Neural cell (in vitro differentiated cells): ENCODE results near the gene ENPEP. TPM values are rescaled to one million over a fixed set of nuclear protein-coding genes. Genes with fewer than 3 reads are reported as not detected.
"Not testable (repeated sequence)": the region's sequence is repeated elsewhere in the genome, so short reads cannot be mapped to it uniquely, and the experiment has no call there.

Source experiments
- H2AFZ ChIP-seq: fragments of 200-600, 300-800 bp; sonication (generic), shearing (Covaris generic); 2 replicates; pipeline ENCODE4 v1.6.0; 2014; ENCODE audit warnings: low read depth, mild to moderate bottlenecking, antibody characterized with exemption, low read length, moderate library complexity
- H3F3A ChIP-seq: fragments of 200-600 bp; shearing (Covaris generic); 2 replicates; pipeline ENCODE4 v1.6.1; 2016; ENCODE audit warnings: mild to moderate bottlenecking, moderate library complexity, mixed read lengths, antibody characterized with exemption, low read length; ENCODE audit not compliant: insufficient read depth, poor library complexity, severe bottlenecking
- H3K27ac ChIP-seq: fragments of 200-600, 300-800 bp; sonication (generic), shearing (Covaris generic); 2 replicates; pipeline ENCODE4 v1.5.1; 2014; ENCODE audit warnings: mild to moderate bottlenecking, low read length, moderate library complexity
- H3K27me3 ChIP-seq: fragments of 300-800, 200-600 bp; sonication (generic), shearing (Covaris generic); 2 replicates; pipeline ENCODE4 v1.6.0; 2014; ENCODE audit warnings: mild to moderate bottlenecking, low read depth, low read length, moderate library complexity; ENCODE audit not compliant: insufficient read depth
- H3K36me3 ChIP-seq: fragments of 300-800, 200-600 bp; sonication (generic), shearing (Covaris generic); 2 replicates; pipeline ENCODE4 v1.5.1; 2014; ENCODE audit warnings: mild to moderate bottlenecking, antibody characterized with exemption, low read length, moderate library complexity; ENCODE audit not compliant: insufficient read depth
- H3K4me2 ChIP-seq: fragments of 300-800, 200-600 bp; sonication (generic), shearing (Covaris generic); 2 replicates; pipeline ENCODE4 v1.6.0; 2014; ENCODE audit warnings: mild to moderate bottlenecking, low read length
- H3K4me3 ChIP-seq: fragments of 300-800, 200-600 bp; sonication (generic), shearing (Covaris generic); 2 replicates; pipeline ENCODE4 v1.5.1; 2014; ENCODE audit warnings: mild to moderate bottlenecking, low read length, moderate library complexity
- H3K79me2 ChIP-seq: fragments of 200-600 bp; shearing (Covaris generic); replicated peaks from 2 replicates; pipeline ENCODE4 v1.6.0; 2014; ENCODE audit warnings: mild to moderate bottlenecking, low read length, moderate library complexity; ENCODE audit not compliant: insufficient read depth
- H3K9ac ChIP-seq: fragments of 300-800, 200-600 bp; sonication (generic), shearing (Covaris generic); 2 replicates; pipeline ENCODE4 v1.6.1; 2016; ENCODE audit warnings: mild to moderate bottlenecking, low read length, mixed read lengths
- H3K9me2 ChIP-seq: fragments of 200-600 bp; shearing (Covaris generic); 2 replicates; pipeline ENCODE4 v1.6.1; 2016; ENCODE audit warnings: mild to moderate bottlenecking, low read length, mixed read lengths; ENCODE audit not compliant: insufficient read depth
- H3K9me3 ChIP-seq: fragments of 200-600, 300-800 bp; sonication (generic), shearing (Covaris generic); 2 replicates; pipeline ENCODE4 v1.6.1; 2016; ENCODE audit warnings: mild to moderate bottlenecking, mixed run types, low read length, moderate library complexity, mixed read lengths
- H4K20me1 ChIP-seq: fragments of 200-600 bp; shearing (Covaris generic); 2 replicates; pipeline ENCODE4 v1.6.1; 2016; ENCODE audit warnings: mild to moderate bottlenecking, mixed run types; ENCODE audit not compliant: insufficient read depth
- CTCF ChIP-seq: fragments of 450-650 bp; IDR thresholded peaks from 2 replicates; pipeline ENCODE4 v1.5.1; 2014; ENCODE audit warnings: antibody characterized with exemption, mild to moderate bottlenecking, moderate library complexity; ENCODE audit not compliant: poor library complexity, severe bottlenecking
- EP300 ChIP-seq: fragments of 450-650 bp; conservative IDR thresholded peaks from 2 replicates; pipeline ENCODE4 v1.6.1; 2014; ENCODE audit warnings: antibody characterized with exemption, mild to moderate bottlenecking, moderate library complexity; ENCODE audit not compliant: poor library complexity, severe bottlenecking
- EZH2 ChIP-seq: fragments of 200-600, 300-800 bp; shearing (Covaris generic), sonication (generic); IDR thresholded peaks from 2 replicates; pipeline ENCODE4 v1.6.1; 2014; ENCODE audit warnings: antibody characterized with exemption, low read length, borderline replicate concordance, mild to moderate bottlenecking; ENCODE audit not compliant: insufficient read depth, poor library complexity, severe bottlenecking
- POLR2AphosphoS5 ChIP-seq: IDR thresholded peaks from 2 replicates; pipeline ENCODE4 v1.6.1; 2012
- RAD21 ChIP-seq: fragments of 450-650 bp; conservative IDR thresholded peaks from 2 replicates; pipeline ENCODE4 v1.6.1; 2014; ENCODE audit warnings: antibody characterized with exemption, mild to moderate bottlenecking, moderate library complexity
- REST ChIP-seq: IDR thresholded peaks from 2 replicates; pipeline ENCODE4 v1.6.1; 2012; ENCODE audit warnings: borderline replicate concordance
- SMC3 ChIP-seq: fragments of 450-650 bp; conservative IDR thresholded peaks from 2 replicates; pipeline ENCODE4 v1.6.1; 2014; ENCODE audit warnings: antibody characterized with exemption, mild to moderate bottlenecking, moderate library complexity; ENCODE audit not compliant: poor library complexity
- TAF1 ChIP-seq: IDR thresholded peaks from 2 replicates; pipeline ENCODE4 v1.6.1; 2012; ENCODE audit warnings: low read depth
- polyA plus RNA-seq: library from polyadenylated mRNA; depleted of rRNA; stranded (reverse); fragments of >200 nt; gene quantifications from 2 replicates; pipeline ENCODE4 v1.2.3, GENCODE V29; 2014

Gene ENPEP
- polyA plus RNA-seq, 1 donor from 2014 or later, result 0.06 TPM

- no peak overlapping the region for H3K4me2 ChIP-seq
- H3F3A ChIP-seq, result no peaks in the 10 kb centered on the region
- H3K27me3 ChIP-seq, result no peaks in the 10 kb centered on the region
- no peak overlapping the region for H3K9ac ChIP-seq
- H3K79me2 ChIP-seq, result no peaks in the 10 kb centered on the region
- no peak overlapping the region for H2AFZ ChIP-seq
- H3K4me3 ChIP-seq, result no peak overlapping the region
- TF ChIP-seq TAF1 (no peak), RAD21 (no peak), EZH2 (no peak)
- no peaks in the 10 kb centered on the region for H3K9me3 ChIP-seq
- no peaks in the 10 kb centered on the region for H3K36me3 ChIP-seq
- no peaks in the 10 kb centered on the region for H4K20me1 ChIP-seq
- no peaks in the 10 kb centered on the region for H3K9me2 ChIP-seq
- no peak overlapping the region for H3K27ac ChIP-seq
These were observed 10.3 kb downstream of the ENPEP start for GRCh38 chr4:110486256-110486655.

GRCh38 chr4:110486850-110487249 lies 10.9 kb downstream of the ENPEP start:
- H3K27ac ChIP-seq, H3K9me3 ChIP-seq, H4K20me1 ChIP-seq, H3F3A ChIP-seq, H3K36me3 ChIP-seq, H3K4me2 ChIP-seq, H3K9me2 ChIP-seq, H3K79me2 ChIP-seq, H3K4me3 ChIP-seq, H3K9ac ChIP-seq, H2AFZ ChIP-seq, H3K27me3 ChIP-seq: not testable (repeated sequence)

GRCh38 chr4:110487873-110488272 lies 11.9 kb downstream of the ENPEP start:
- Histone ChIP-seq H3K27ac (no peak overlapping the region), H3K27me3 (no peaks in the 10 kb centered on the region), H2AFZ (no peak overlapping the region), H3K4me2 (no peak overlapping the region), H3K4me3 (no peak overlapping the region), H3K9me2 (no peaks in the 10 kb centered on the region), H4K20me1 (no peaks in the 10 kb centered on the region), H3K36me3 (no peaks in the 10 kb centered on the region), H3K9me3 (no peaks in the 10 kb centered on the region), H3K79me2 (no peaks in the 10 kb centered on the region), H3K9ac (no peak overlapping the region), H3F3A (no peaks in the 10 kb centered on the region)
- no peak for TF ChIP-seq TAF1
- no peak for TF ChIP-seq RAD21
- TF ChIP-seq POLR2AphosphoS5, result no peak
- TF ChIP-seq EP300, result no peak
- no peak for TF ChIP-seq SMC3
- no peak for TF ChIP-seq REST
- TF ChIP-seq CTCF, result no peak
